NCI-H1092 treated with DMSO at 0.1 percent for 48 hours (cell line): ENCODE data around the gene MAGEA9B.
"Not testable (repeated sequence)": the region's sequence is repeated elsewhere in the genome, so short reads cannot be mapped to it uniquely, and the experiment has no call there.

Source experiments
- DNase-seq: peaks from one replicate; lab custom pipeline; 2025; lab: John Stamatoyannopoulos, UW

The MAGEA9B gene

GRCh38 chrX:149534926-149535602, 52.2 kb downstream of the MAGEA9B start:
- not testable (repeated sequence) for DNase-seq

GRCh38 chrX:149533999-149534398, 53.3 kb downstream of the MAGEA9B start:
- not testable (repeated sequence) for DNase-seq

DNA sequence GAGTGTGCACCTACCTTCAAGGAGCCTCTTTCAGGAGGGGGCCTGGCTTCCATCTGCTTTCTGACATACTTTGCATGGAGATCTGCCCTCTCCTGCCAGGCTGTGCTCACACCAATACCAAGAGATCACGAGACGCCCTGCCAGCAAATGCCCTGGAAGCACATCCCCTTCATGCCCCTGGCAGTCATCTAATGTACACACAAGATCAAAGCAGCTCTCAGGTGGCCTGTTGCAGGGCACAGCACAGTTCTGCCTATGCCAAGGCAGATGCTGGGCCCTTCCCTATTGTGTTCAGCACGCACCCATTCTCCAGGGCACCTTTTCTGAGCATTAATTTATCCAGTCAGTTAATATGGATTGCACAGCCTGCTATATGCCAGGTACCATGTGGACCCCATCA, 54.4 kb downstream of the MAGEA9B start:
- DNase-seq = not testable (repeated sequence)
